ENCODE data around the gene EMILIN1.

EMILIN1 gene

DNA sequence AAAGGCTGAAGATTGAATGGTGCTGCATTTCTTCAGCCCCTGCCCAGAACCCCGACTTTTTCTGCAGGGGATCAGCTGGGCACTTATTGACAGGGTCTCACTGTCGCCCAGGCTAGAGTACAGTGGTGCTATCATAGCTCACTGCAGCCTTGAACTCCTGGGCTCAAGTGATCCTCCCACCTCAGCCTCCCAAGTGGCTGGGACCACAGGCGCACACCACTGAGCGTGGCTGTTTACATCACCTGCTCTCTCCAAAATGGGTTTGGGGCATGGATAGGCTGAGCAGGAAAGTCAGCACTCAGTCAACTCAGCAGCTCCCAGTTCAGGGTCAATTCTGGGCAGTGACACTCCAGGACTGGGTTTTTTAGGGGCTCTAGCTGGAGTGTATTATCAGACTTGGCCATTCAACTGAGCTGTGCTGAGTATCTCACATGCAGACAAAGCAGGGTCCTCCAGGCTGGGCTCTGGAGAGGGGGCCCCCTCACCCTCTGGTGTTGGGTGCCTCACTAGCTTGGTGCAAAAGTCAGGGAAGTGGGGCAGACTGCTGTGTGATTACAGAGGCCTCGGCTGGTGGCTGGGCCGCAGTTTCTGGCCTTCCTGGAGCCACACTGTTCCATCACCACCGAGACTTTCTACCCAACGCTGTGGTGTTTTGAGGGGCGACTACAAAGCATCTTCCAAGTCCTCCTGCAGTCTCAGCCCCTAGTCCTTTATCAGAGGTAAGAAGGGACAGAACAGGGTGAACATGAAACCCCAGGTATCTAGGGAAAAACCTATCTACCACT, 49.7 kb downstream of the EMILIN1 start:
- H3K4me3 ChIP-seq (ENCODE audit: low read depth, low read length): no peak overlapping the region
- no peak for TF ChIP-seq CTCF (conservative IDR thresholded peaks at IDR 0.05; ENCODE audit: low read depth, low read length)
- DNase-seq (ENCODE audit: low read depth): no peak

- DNase-seq (ENCODE audit: low read depth): no peak
- H3K4me3 ChIP-seq (ENCODE audit: low read depth, low read length): no peak overlapping the region
- no peak for TF ChIP-seq CTCF (conservative IDR thresholded peaks at IDR 0.05; ENCODE audit: low read depth, low read length)
Measured at GRCh38 chr2:27128668-27129571, 50.5 kb downstream of the EMILIN1 start.

DNA sequence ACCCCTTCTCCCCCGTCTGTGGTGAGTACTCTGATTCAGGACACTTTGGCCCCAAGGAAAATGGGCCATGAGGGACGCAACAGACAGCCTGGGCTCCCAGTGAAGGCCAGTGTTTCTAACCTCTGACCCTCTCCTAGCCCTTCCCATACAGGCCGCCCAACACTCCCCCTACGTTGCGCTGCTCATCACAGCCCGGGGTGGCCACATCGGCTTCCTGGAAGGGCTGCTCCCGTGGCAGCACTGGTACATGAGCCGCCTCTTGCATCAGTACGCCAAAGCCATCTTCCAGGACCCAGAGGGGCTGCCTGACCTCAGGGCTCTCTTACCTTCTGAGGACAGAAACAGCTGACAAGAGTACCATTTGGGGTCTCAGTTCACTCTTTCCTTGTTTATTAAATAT, 52.0 kb downstream of the EMILIN1 start:
- no peak overlapping the region for H3K4me3 ChIP-seq (ENCODE audit: low read depth, low read length)
- TF ChIP-seq CTCF (conservative IDR thresholded peaks at IDR 0.05; ENCODE audit: low read depth, low read length): no peak
- no peak for DNase-seq (ENCODE audit: low read depth)

DNA sequence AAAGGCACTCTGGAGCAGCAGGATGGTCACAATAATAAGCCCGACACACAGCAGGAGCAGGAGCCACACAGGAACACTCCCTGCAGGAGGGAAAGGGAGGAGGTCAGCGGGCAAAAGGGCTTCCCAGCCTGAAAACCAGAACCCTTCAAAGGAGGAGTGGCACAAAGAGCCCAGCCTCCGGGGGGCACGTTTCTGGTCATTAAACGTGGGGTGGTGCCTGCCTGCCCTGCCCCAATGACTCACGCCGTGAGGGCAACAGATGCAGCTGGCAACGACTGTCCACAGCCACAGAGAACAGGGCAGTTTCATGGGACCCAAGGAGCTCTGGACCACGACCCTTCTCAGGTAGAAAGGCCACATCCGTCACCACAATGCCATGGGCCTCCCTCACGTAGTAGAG, 53.0 kb downstream of the EMILIN1 start:
- H3K4me3 ChIP-seq (ENCODE audit: low read depth, low read length): no peak overlapping the region
- TF ChIP-seq CTCF (conservative IDR thresholded peaks at IDR 0.05; ENCODE audit: low read depth, low read length): no peak
- DNase-seq (ENCODE audit: low read depth): no peak

- no peak for TF ChIP-seq CTCF (conservative IDR thresholded peaks at IDR 0.05; ENCODE audit: low read depth, low read length)
- no peak for DNase-seq (ENCODE audit: low read depth)
- peak overlapping the region; percentile 96 for H3K4me3 ChIP-seq (ENCODE audit: low read depth, low read length)
Measured at GRCh38 chr2:27133195-27133875, 54.9 kb downstream of the EMILIN1 start.

DNA sequence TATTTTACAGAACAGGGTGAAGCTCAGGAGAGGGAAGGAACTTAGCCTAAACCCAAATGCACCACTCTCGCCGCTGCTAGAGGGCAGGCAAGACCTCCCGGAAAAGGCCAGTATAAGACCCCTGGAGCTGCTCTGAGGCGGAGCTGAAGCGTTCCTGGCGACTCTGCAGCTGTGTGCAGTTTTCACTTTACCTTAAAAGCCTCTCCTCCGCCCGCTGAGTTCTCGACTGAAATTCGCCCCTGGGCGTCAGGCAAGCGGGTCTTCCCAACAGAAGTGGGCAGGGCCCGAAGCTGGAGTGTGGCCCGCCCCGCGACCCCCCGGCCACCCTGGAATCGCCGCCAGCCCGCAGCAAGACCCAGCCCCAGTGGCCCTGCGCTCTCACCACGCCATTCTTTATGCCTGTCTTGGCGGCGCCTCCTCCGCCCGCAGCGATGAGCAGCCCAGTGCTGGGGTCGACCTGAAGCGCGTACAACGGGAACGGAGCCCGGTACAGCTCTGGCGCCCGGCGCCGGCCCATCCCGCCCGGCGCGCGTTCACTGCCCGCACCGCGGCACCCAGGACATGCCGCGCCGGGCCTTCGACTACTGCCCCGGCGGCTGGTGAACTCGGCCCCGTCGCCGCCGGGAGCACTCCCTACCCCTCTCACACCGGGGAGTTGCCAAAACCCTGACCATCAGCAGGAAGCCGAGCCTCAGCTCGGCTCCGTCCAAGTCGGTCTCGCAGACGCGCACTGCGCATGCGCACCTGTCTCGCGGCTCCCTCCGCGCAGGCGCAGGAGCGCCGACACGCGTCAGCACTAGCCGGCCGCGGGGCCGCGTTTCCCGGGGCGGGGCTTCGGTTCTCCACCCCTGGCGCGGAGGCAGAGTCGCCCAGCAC, 55.7 kb downstream of the EMILIN1 start, which contains the start of gene PREB:
PREB (minus strand) TSS at position 732 of the 876 bp plus-strand sequence; CDS start at position 517, 215 bp downstream.
- DNase-seq (ENCODE audit: low read depth): peak; percentile 96
- H3K4me3 ChIP-seq (ENCODE audit: low read depth, low read length): peak within 1 kb of the TSS; percentile 96
- TF ChIP-seq CTCF (conservative IDR thresholded peaks at IDR 0.05; ENCODE audit: low read depth, low read length): peak; percentile 66

Data from choroid plexus epithelial cell (primary cell).